Hepatocyte (in vitro differentiated cells): ENCODE measurements around the gene PROKR2. TPM values are rescaled to one million over a fixed set of nuclear protein-coding genes. Genes with fewer than 3 reads are reported as not detected.

Experiments used
- DNase-seq: peaks from one replicate; pipeline ENCODE4 v3.0.0-alpha.2; 2016; ENCODE audit warnings: low spot score
- H2AFZ ChIP-seq: fragments of 200-600 bp; sonication (generic); 2 replicates; pipeline ENCODE4 v1.6.0; 2016; ENCODE audit warnings: antibody characterized with exemption, mild to moderate bottlenecking
- H3K27ac ChIP-seq: fragments of 200-600 bp; sonication (generic); 2 replicates; pipeline ENCODE4 v1.5.1; 2016; ENCODE audit warnings: mild to moderate bottlenecking
- H3K27me3 ChIP-seq: fragments of 200-600 bp; sonication (generic); 2 replicates; pipeline ENCODE4 v1.6.1; 2016
- H3K36me3 ChIP-seq: fragments of 200-600 bp; sonication (generic); replicated peaks from 2 replicates; pipeline ENCODE4 v1.5.1; 2016; ENCODE audit warnings: low read depth; ENCODE audit not compliant: insufficient read depth
- H3K4me1 ChIP-seq: fragments of 200-600 bp; sonication (generic); 2 replicates; pipeline ENCODE4 v1.5.1; 2016; ENCODE audit warnings: mild to moderate bottlenecking, moderate library complexity; ENCODE audit not compliant: insufficient read depth
- H3K4me2 ChIP-seq: fragments of 200-600 bp; sonication (generic); 2 replicates; pipeline ENCODE4 v1.6.0; 2016
- H3K4me3 ChIP-seq: fragments of 200-600 bp; sonication (generic); 2 replicates; pipeline ENCODE4 v1.5.1; 2016; ENCODE audit warnings: mild to moderate bottlenecking
- H3K79me2 ChIP-seq: fragments of 200-600 bp; sonication (generic); 2 replicates; pipeline ENCODE4 v1.6.0; 2017; ENCODE audit warnings: mild to moderate bottlenecking
- H3K9me2 ChIP-seq: fragments of 200-600 bp; sonication (generic); replicated peaks from 2 replicates; pipeline ENCODE4 v1.6.0; 2017; ENCODE audit warnings: mild to moderate bottlenecking; ENCODE audit not compliant: insufficient read depth
- H3K9me3 ChIP-seq: fragments of 200-600 bp; sonication (generic); 2 replicates; pipeline ENCODE4 v1.5.1; 2016; ENCODE audit warnings: low read depth, mild to moderate bottlenecking
- H4K20me1 ChIP-seq: fragments of 200-600 bp; sonication (generic); 2 replicates; pipeline ENCODE4 v1.6.0; 2016; ENCODE audit warnings: mild to moderate bottlenecking; ENCODE audit not compliant: insufficient read depth, poor library complexity, severe bottlenecking
- CTCF ChIP-seq: fragments of 200-600 bp; sonication (generic); IDR thresholded peaks from 2 replicates; pipeline ENCODE4 v1.5.1; 2016; ENCODE audit warnings: antibody characterized with exemption, mild to moderate bottlenecking; ENCODE audit not compliant: poor library complexity
- EZH2 ChIP-seq: fragments of 200-600 bp; sonication (generic); IDR thresholded peaks from 2 replicates; pipeline ENCODE4 v1.6.1; 2016; ENCODE audit warnings: antibody characterized with exemption, mild to moderate bottlenecking, borderline replicate concordance
- EZH2phosphoT487 ChIP-seq: fragments of 200-600 bp; sonication (generic); IDR thresholded peaks from one replicate; pipeline ENCODE4 v1.6.1; 2018; ENCODE audit warnings: antibody characterized with exemption, mild to moderate bottlenecking, low read depth, moderate library complexity; ENCODE audit not compliant: unreplicated experiment, severe bottlenecking
- WGBS: methylation state at CpG from one replicate; pipeline ENCODE4 v1.1.6; 2016; ENCODE audit warnings: low lambda C conversion rate; ENCODE audit errors: missing lambda C conversion rate; 5-methylcytosine and 5-hydroxymethylcytosine counted together
- polyA plus RNA-seq: library from polyadenylated mRNA; unstranded; fragments of >200 nt; fragmentation: Nextera tagmentation; extraction: Ambion mirVana; gene quantifications from 2 replicates; pipeline ENCODE4 v1.2.1, GENCODE V29; 2016
- total RNA-seq: library from RNA; depleted of rRNA; stranded (reverse); fragments of >200 nt; gene quantifications from 2 replicates; pipeline ENCODE4 v1.2.3, GENCODE V29; 2014

The PROKR2 gene
- total and polyA plus RNA-seq, 2 experiments from 2014 or later: not detected

- DNase-seq: no peak
- 93% methylated on average over 2 of the region's 2 CpGs for WGBS
- Histone ChIP-seq H3K27ac (peak overlapping the region; percentile 68), H3K36me3 (no peaks in the 10 kb centered on the region), H3K4me1 (no peaks in the 10 kb centered on the region), H3K27me3 (no peaks in the 10 kb centered on the region), H3K9me3 (no peaks in the 10 kb centered on the region), H2AFZ (no peak overlapping the region), H3K79me2 (no peaks in the 10 kb centered on the region), H4K20me1 (no peaks in the 10 kb centered on the region), H3K9me2 (no peaks in the 10 kb centered on the region), H3K4me3 (no peak overlapping the region), H3K4me2 (no peak overlapping the region)
- no peak for TF ChIP-seq EZH2
- no peak for TF ChIP-seq EZH2phosphoT487
- no peak for TF ChIP-seq CTCF
These were observed 38.1 kb upstream of the PROKR2 start for GRCh38 chr20:5354901-5355300.

GRCh38 chr20:5353624-5354496 lies 37.1 kb upstream of the PROKR2 start:
- TF ChIP-seq EZH2phosphoT487 (no peak), CTCF (no peak), EZH2 (no peak)
- Histone ChIP-seq H2AFZ (no peak overlapping the region), H3K4me1 (no peaks in the 10 kb centered on the region), H3K9me2 (no peaks in the 10 kb centered on the region), H3K27me3 (no peaks in the 10 kb centered on the region), H4K20me1 (no peaks in the 10 kb centered on the region), H3K4me3 (no peak overlapping the region), H3K79me2 (no peaks in the 10 kb centered on the region), H3K4me2 (no peak overlapping the region), H3K9me3 (no peaks in the 10 kb centered on the region), H3K36me3 (no peaks in the 10 kb centered on the region), H3K27ac (peak overlapping the region; percentile 64)
- peak; percentile 17 for DNase-seq
- 76% methylated on average over 4 of the region's 4 CpGs for WGBS

- no peak for TF ChIP-seq CTCF
- no peak for TF ChIP-seq EZH2phosphoT487
- TF ChIP-seq EZH2: no peak
- H3K4me3 ChIP-seq: no peak overlapping the region
- 90% methylated on average over 4 of the region's 4 CpGs for WGBS
These were observed 32.7 kb upstream of the PROKR2 start for GRCh38 chr20:5349448-5349847.

More at GRCh38 chr20:5349448-5349847, 32.7 kb upstream of the PROKR2 start:
- Histone ChIP-seq H3K79me2 (no peaks in the 10 kb centered on the region), H3K36me3 (no peaks in the 10 kb centered on the region), H3K9me2 (no peaks in the 10 kb centered on the region), H3K27ac (no peak overlapping the region), H2AFZ (no peak overlapping the region), H3K9me3 (no peaks in the 10 kb centered on the region), H3K4me2 (no peak overlapping the region), H3K4me1 (no peaks in the 10 kb centered on the region), H4K20me1 (no peaks in the 10 kb centered on the region), H3K27me3 (no peaks in the 10 kb centered on the region)
- no peak for DNase-seq
